Measurements from ENCODE around the gene BTBD6. TPM values are rescaled to one million over a fixed set of nuclear protein-coding genes. Genes with fewer than 3 reads are reported as not detected.

Gene BTBD6
- total and polyA plus RNA-seq, 2 donors (not counting 3 experiments of a cell fraction or from before 2014, with no cell fraction given) = 63.1 to 65.0 TPM

DNA sequence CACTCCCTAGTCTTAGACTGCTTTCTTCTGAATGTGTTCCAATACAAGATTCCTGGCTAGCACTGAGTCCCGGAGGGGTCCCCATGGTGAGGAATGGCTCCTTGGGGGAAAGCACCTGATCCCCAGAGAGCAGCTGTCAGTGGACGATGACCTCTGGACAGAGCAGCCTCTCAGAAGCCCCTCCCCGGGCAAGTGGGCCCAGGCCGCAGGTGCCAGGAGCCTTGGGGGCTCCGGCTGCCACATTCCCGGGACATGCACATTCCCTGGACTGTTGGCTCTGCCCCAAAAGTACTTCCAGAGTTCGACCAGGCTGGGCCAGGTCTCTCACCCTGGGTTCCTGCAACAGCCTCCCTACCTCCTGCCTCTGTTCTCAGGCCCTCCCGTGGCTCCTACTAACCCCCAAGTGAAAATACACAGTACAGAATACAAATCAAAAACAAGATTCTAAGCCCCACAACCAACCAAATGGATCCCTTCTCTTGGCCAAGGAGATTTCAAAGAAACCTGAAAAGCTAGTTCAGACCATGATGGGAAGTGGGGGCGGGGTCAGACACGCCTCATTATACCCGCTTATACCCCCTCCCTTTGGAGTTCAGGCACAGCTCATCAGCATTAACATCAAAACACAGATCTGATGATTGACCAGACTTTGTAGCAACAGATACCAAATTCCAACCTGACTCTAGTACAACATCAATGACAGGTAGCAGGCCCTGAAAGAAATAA lies 23.3 kb upstream of the BTBD6 start:
- H3K79me2 ChIP-seq (ENCODE audit: control insufficient read depth, insufficient read depth, low read length) = no peaks in the 10 kb centered on the region
- peaks cover 0 to 18% of the 10 kb centered on the region in 2 experiments for H3K36me3 ChIP-seq (ENCODE audit: control insufficient read depth in 2 of 2, extremely low read depth in 1 of 2, insufficient read depth in 2 of 2, low read length in 2 of 2)
- no peak overlapping the region for H3K27ac ChIP-seq (ENCODE audit: insufficient read depth, low read depth, low read length)
- POLR2A ChIA-PET = no interaction called here
- no peak overlapping the region for H3K9ac ChIP-seq (replicated peaks; ENCODE audit: extremely low read depth, insufficient read depth, low read length)
- intact Hi-C loops (cut with micrococcal nuclease) (no loop called here), dilution Hi-C loops (cut with MboI; ENCODE audit: extremely low pct_ligation_motif_present, low sequenced_read_pairs) (no loop called here)
- no TSS peak for BruUV-seq (replicated peaks)
- FAIRE-seq (no peak), DNase-seq (ENCODE audit: low read depth, low spot score) (no peak)
- H4K20me1 ChIP-seq (replicated peaks; ENCODE audit: control insufficient read depth, extremely low read depth, insufficient read depth, low read length) = no peaks in the 10 kb centered on the region
- no peaks in the 10 kb centered on the region for H3K27me3 ChIP-seq (ENCODE audit: control insufficient read depth in 2 of 2, insufficient read depth in 2 of 2, low read length in 2 of 2)
- no peaks in the 10 kb centered on the region for H3K4me1 ChIP-seq (ENCODE audit: control insufficient read depth, extremely low read depth, insufficient read depth, low read length)
- no peak for TF ChIP-seq GATA2 (IDR thresholded peaks at IDR 0.05; ENCODE audit: insufficient read depth, insufficient read length, low read depth, low read length)
- no peak for TF ChIP-seq EZH2 (IDR thresholded peaks at IDR 0.05; ENCODE audit: borderline replicate concordance, low read depth, low read length, severe bottlenecking)
- no peak for TF ChIP-seq POLR2AphosphoS5 (IDR thresholded peaks at IDR 0.05; ENCODE audit: insufficient read depth, low read depth, low read length)
- TF ChIP-seq MAX (IDR thresholded peaks at IDR 0.05; ENCODE audit: insufficient read depth, insufficient read length) = no peak
- no peak for TF ChIP-seq FOS (IDR thresholded peaks at IDR 0.05; ENCODE audit: borderline replicate concordance, insufficient read depth, low read length)
- no peak for TF ChIP-seq JUN (IDR thresholded peaks at IDR 0.05; ENCODE audit: borderline replicate concordance, insufficient read depth, insufficient read length, low read depth)
- TF ChIP-seq, protein P1, sequence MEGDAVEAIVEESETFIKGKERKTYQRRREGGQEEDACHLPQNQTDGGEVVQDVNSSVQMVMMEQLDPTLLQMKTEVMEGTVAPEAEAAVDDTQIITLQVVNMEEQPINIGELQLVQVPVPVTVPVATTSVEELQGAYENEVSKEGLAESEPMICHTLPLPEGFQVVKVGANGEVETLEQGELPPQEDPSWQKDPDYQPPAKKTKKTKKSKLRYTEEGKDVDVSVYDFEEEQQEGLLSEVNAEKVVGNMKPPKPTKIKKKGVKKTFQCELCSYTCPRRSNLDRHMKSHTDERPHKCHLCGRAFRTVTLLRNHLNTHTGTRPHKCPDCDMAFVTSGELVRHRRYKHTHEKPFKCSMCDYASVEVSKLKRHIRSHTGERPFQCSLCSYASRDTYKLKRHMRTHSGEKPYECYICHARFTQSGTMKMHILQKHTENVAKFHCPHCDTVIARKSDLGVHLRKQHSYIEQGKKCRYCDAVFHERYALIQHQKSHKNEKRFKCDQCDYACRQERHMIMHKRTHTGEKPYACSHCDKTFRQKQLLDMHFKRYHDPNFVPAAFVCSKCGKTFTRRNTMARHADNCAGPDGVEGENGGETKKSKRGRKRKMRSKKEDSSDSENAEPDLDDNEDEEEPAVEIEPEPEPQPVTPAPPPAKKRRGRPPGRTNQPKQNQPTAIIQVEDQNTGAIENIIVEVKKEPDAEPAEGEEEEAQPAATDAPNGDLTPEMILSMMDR (IDR thresholded peaks at IDR 0.05; ENCODE audit: extremely low read depth in 1 of 2, insufficient read depth in 1 of 2, low read depth in 1 of 2, low read length in 2 of 2) = no peak
- TF ChIP-seq MYC (IDR thresholded peaks at IDR 0.05; ENCODE audit: low read depth, low read length) = no peak
- TF ChIP-seq POLR2A (IDR thresholded peaks at IDR 0.05; ENCODE audit: low read depth, low read length) = no peak
- H3K4me2 ChIP-seq (ENCODE audit: insufficient read depth, low read length) = no peak overlapping the region
- H2AFZ ChIP-seq (ENCODE audit: low read depth, low read length) = no peak overlapping the region
- no peaks in the 10 kb centered on the region for H3K9me1 ChIP-seq (replicated peaks; ENCODE audit: control insufficient read depth, extremely low read depth, insufficient read depth, low read length)
- CTCF ChIA-PET = no interaction called here
- no peak overlapping the region for H3K4me3 ChIP-seq (replicated peaks in 1 of 3; ENCODE audit: insufficient read depth in 1 of 3, low read depth in 1 of 3, low read length in 3 of 3)
- H3K9me3 ChIP-seq (replicated peaks; ENCODE audit: control insufficient read depth, insufficient read depth, low read length) = no peaks in the 10 kb centered on the region
